ENCODE measurements around the gene HCFC1R1.

The HCFC1R1 gene

GRCh38 chr16:3028716-3029319, 5.1 kb upstream of the HCFC1R1 start:
- Histone ChIP-seq H3K27ac (ENCODE audit: low read length) (no peak overlapping the region), H3K4me3 (ENCODE audit: low read length) (no peak overlapping the region), H3K9me3 (ENCODE audit: insufficient read depth, low read depth, low read length) (no peaks in the 10 kb centered on the region), H3K27me3 (ENCODE audit: insufficient read depth, low read length) (peaks cover 50% of the 10 kb centered on the region), H3K9ac (ENCODE audit: low read depth, low read length) (no peak overlapping the region), H3K4me1 (ENCODE audit: insufficient read depth, low read length) (peaks cover 6% of the 10 kb centered on the region), H3K36me3 (ENCODE audit: insufficient read depth, low read depth, low read length) (peaks cover 22% of the 10 kb centered on the region)

GRCh38 chr16:3027983-3028715, 4.4 kb upstream of the HCFC1R1 start:
- Histone ChIP-seq H3K27ac (ENCODE audit: low read length) (no peak overlapping the region), H3K9me3 (ENCODE audit: insufficient read depth, low read depth, low read length) (no peaks in the 10 kb centered on the region), H3K36me3 (ENCODE audit: insufficient read depth, low read depth, low read length) (peaks cover 22% of the 10 kb centered on the region), H3K4me3 (ENCODE audit: low read length) (peak overlapping the region; percentile 29; the same call in 1 of the 2 replicates), H3K9ac (ENCODE audit: low read depth, low read length) (no peak overlapping the region; the same call in 1 of the 2 replicates), H3K4me1 (ENCODE audit: insufficient read depth, low read length) (peaks cover 7% of the 10 kb centered on the region), H3K27me3 (ENCODE audit: insufficient read depth, low read length) (peaks cover 44% of the 10 kb centered on the region)

GRCh38 chr16:3027489-3027795, 3.7 kb upstream of the HCFC1R1 start:
- Histone ChIP-seq H3K27ac (ENCODE audit: low read length) (no peak overlapping the region), H3K4me1 (ENCODE audit: insufficient read depth, low read length) (peaks cover 14% of the 10 kb centered on the region), H3K27me3 (ENCODE audit: insufficient read depth, low read length) (peaks cover 38% of the 10 kb centered on the region), H3K4me3 (ENCODE audit: low read length) (no peak overlapping the region; the same call in 1 of the 2 replicates), H3K9ac (ENCODE audit: low read depth, low read length) (no peak overlapping the region; the same call in 1 of the 2 replicates), H3K36me3 (ENCODE audit: insufficient read depth, low read depth, low read length) (peaks cover 27% of the 10 kb centered on the region), H3K9me3 (ENCODE audit: insufficient read depth, low read depth, low read length) (no peaks in the 10 kb centered on the region)

- H3K36me3 ChIP-seq (ENCODE audit: insufficient read depth, low read depth, low read length) = peaks cover 33% of the 10 kb centered on the region
- peaks cover 20% of the 10 kb centered on the region for H3K4me1 ChIP-seq (ENCODE audit: insufficient read depth, low read length)
- H3K4me3 ChIP-seq (ENCODE audit: low read length) = no peak overlapping the region
- no peaks in the 10 kb centered on the region for H3K9me3 ChIP-seq (ENCODE audit: insufficient read depth, low read depth, low read length)
- peaks cover 33% of the 10 kb centered on the region for H3K27me3 ChIP-seq (ENCODE audit: insufficient read depth, low read length)
- H3K9ac ChIP-seq (ENCODE audit: low read depth, low read length) = no peak overlapping the region
- no peak overlapping the region for H3K27ac ChIP-seq (ENCODE audit: low read length)
Observed at GRCh38 chr16:3026609-3027488, 3.1 kb upstream of the HCFC1R1 start.

- H3K9ac ChIP-seq (ENCODE audit: low read depth, low read length) = no peak overlapping the region
- no peak overlapping the region for H3K27ac ChIP-seq (ENCODE audit: low read length)
- peaks cover 17% of the 10 kb centered on the region for H3K4me1 ChIP-seq (ENCODE audit: insufficient read depth, low read length)
Observed at GRCh38 chr16:3026003-3026378, 2.2 kb upstream of the HCFC1R1 start.

GRCh38 chr16:3025032-3026002, 1.6 kb upstream of the HCFC1R1 start:
- H3K27me3 ChIP-seq (ENCODE audit: insufficient read depth, low read length) = peaks cover 20% of the 10 kb centered on the region
- H3K36me3 ChIP-seq (ENCODE audit: insufficient read depth, low read depth, low read length) = peaks cover 33% of the 10 kb centered on the region
- peaks cover 17% of the 10 kb centered on the region for H3K4me1 ChIP-seq (ENCODE audit: insufficient read depth, low read length)
- H3K9me3 ChIP-seq (ENCODE audit: insufficient read depth, low read depth, low read length) = no peaks in the 10 kb centered on the region
- H3K9ac ChIP-seq (ENCODE audit: low read depth, low read length) = no peak overlapping the region
- no peak overlapping the region for H3K4me3 ChIP-seq (ENCODE audit: low read length)
- H3K27ac ChIP-seq (ENCODE audit: low read length) = no peak overlapping the region

More at GRCh38 chr16:3026003-3026378, 2.2 kb upstream of the HCFC1R1 start:
- H3K36me3 ChIP-seq (ENCODE audit: insufficient read depth, low read depth, low read length) = peaks cover 33% of the 10 kb centered on the region
- no peak overlapping the region for H3K4me3 ChIP-seq (ENCODE audit: low read length)
- H3K27me3 ChIP-seq (ENCODE audit: insufficient read depth, low read length) = peaks cover 27% of the 10 kb centered on the region
- H3K9me3 ChIP-seq (ENCODE audit: insufficient read depth, low read depth, low read length) = no peaks in the 10 kb centered on the region

- Histone ChIP-seq H3K4me3 (ENCODE audit: low read length) (peak overlapping the region; percentile 92), H3K27ac (ENCODE audit: low read length) (peak overlapping the region; percentile 93)
Observed at GRCh38 chr16:3023415-3023668, 400 bp downstream of the HCFC1R1 start.

GRCh38 chr16:3022684-3023414, 893 bp downstream of the HCFC1R1 start:
- Histone ChIP-seq H3K27me3 (ENCODE audit: insufficient read depth, low read length) (no peaks in the 10 kb centered on the region; the same call in 1 of the 2 replicates), H3K4me3 (ENCODE audit: low read length) (peak overlapping the region; percentile 92), H3K36me3 (ENCODE audit: insufficient read depth, low read depth, low read length) (peaks cover 33% of the 10 kb centered on the region), H3K9me3 (ENCODE audit: insufficient read depth, low read depth, low read length) (no peaks in the 10 kb centered on the region), H3K4me1 (ENCODE audit: insufficient read depth, low read length) (peaks cover 13% of the 10 kb centered on the region), H3K9ac (ENCODE audit: low read depth, low read length) (peak overlapping the region; percentile 97; the same call in 1 of the 2 replicates), H3K27ac (ENCODE audit: low read length) (peak overlapping the region; percentile 93)

More at GRCh38 chr16:3023415-3023668, 400 bp downstream of the HCFC1R1 start:
- H3K27me3 ChIP-seq (ENCODE audit: insufficient read depth, low read length) = peaks cover under 1% of the 10 kb centered on the region; the same call in 1 of the 2 replicates
- H3K9ac ChIP-seq (ENCODE audit: low read depth, low read length) = peak overlapping the region; percentile 97; the same call in 1 of the 2 replicates
- H3K36me3 ChIP-seq (ENCODE audit: insufficient read depth, low read depth, low read length) = peaks cover 33% of the 10 kb centered on the region
- peaks cover 13% of the 10 kb centered on the region for H3K4me1 ChIP-seq (ENCODE audit: insufficient read depth, low read length)
- no peaks in the 10 kb centered on the region for H3K9me3 ChIP-seq (ENCODE audit: insufficient read depth, low read depth, low read length)

GRCh38 chr16:3022208-3022683, 1.5 kb downstream of the HCFC1R1 start:
- Histone ChIP-seq H3K27ac (ENCODE audit: low read length) (peak overlapping the region; percentile 93), H3K4me3 (ENCODE audit: low read length) (peak overlapping the region; percentile 92), H3K9ac (ENCODE audit: low read depth, low read length) (peak overlapping the region; percentile 97; the same call in 1 of the 2 replicates), H3K4me1 (ENCODE audit: insufficient read depth, low read length) (peaks cover 13% of the 10 kb centered on the region), H3K36me3 (ENCODE audit: insufficient read depth, low read depth, low read length) (peaks cover 31% of the 10 kb centered on the region), H3K9me3 (ENCODE audit: insufficient read depth, low read depth, low read length) (no peaks in the 10 kb centered on the region), H3K27me3 (ENCODE audit: insufficient read depth, low read length) (peaks cover 2% of the 10 kb centered on the region; the same call in 1 of the 2 replicates)

GRCh38 chr16:3021449-3022207, 2.1 kb downstream of the HCFC1R1 start:
- peaks cover 13% of the 10 kb centered on the region for H3K4me1 ChIP-seq (ENCODE audit: insufficient read depth, low read length)

More at GRCh38 chr16:3021449-3022207, 2.1 kb downstream of the HCFC1R1 start:
- no peaks in the 10 kb centered on the region for H3K9me3 ChIP-seq (ENCODE audit: insufficient read depth, low read depth, low read length)
- peak overlapping the region; percentile 92 for H3K4me3 ChIP-seq (ENCODE audit: low read length)
- peaks cover 5% of the 10 kb centered on the region; the same call in 1 of the 2 replicates for H3K27me3 ChIP-seq (ENCODE audit: insufficient read depth, low read length)
- H3K36me3 ChIP-seq (ENCODE audit: insufficient read depth, low read depth, low read length) = peaks cover 25% of the 10 kb centered on the region
- H3K9ac ChIP-seq (ENCODE audit: low read depth, low read length) = peak overlapping the region; percentile 97; the same call in 1 of the 2 replicates
- peak overlapping the region; percentile 40 for H3K27ac ChIP-seq (ENCODE audit: low read length)
